ENCODE data around the gene ZNF611. TPM values are rescaled to one million over a fixed set of nuclear protein-coding genes. Genes with fewer than 3 reads are reported as not detected.

The ZNF611 gene
- polyA plus RNA-seq, 1 donor from 2014 or later, result 11.8 TPM

DNA sequence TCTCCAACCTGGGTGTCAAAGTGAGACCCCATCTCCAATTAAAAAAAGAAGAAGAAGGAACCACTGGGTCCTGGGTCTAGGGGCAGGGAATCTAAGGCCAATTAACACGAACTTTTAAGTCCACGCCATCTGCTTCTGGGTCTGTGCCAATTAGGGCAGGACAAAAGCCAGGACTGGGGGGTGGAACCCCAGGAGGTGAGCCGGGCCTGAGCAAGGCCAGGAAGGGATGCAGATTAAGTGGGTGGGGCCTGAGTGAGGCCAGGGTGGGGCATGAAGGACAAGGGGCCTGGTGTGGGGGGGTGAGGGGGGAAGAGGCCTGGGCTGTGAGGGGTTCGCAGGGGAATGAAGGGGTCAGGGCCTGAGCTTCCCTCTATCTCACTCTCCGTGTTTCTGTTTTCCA is 70.4 kb downstream of the ZNF611 start:
- Histone ChIP-seq H3K4me2 (ENCODE audit: low read length) (no peak overlapping the region), H3K9ac (ENCODE audit: low read length) (no peak overlapping the region), H3K79me2 (replicated peaks; ENCODE audit: insufficient read depth, low read length) (no peaks in the 10 kb centered on the region), H2AFZ (ENCODE audit: low read depth, low read length) (no peak overlapping the region), H3K4me3 (ENCODE audit: low read length) (no peak overlapping the region), H3K9me3 (ENCODE audit: low read length) (no peaks in the 10 kb centered on the region), H3F3A (ENCODE audit: insufficient read depth, low read length, poor library complexity, severe bottlenecking) (no peaks in the 10 kb centered on the region), H3K36me3 (ENCODE audit: insufficient read depth, low read length) (no peaks in the 10 kb centered on the region), H3K27me3 (ENCODE audit: insufficient read depth, low read depth, low read length) (no peaks in the 10 kb centered on the region), H3K27ac (ENCODE audit: low read length) (no peak overlapping the region), H4K20me1 (ENCODE audit: insufficient read depth) (no peaks in the 10 kb centered on the region), H3K9me2 (ENCODE audit: insufficient read depth, low read length) (no peaks in the 10 kb centered on the region)
- no peak for TF ChIP-seq EP300 (conservative IDR thresholded peaks at IDR 0.05; ENCODE audit: poor library complexity, severe bottlenecking)
- TF ChIP-seq CTCF (IDR thresholded peaks at IDR 0.05; ENCODE audit: poor library complexity, severe bottlenecking), result no peak
- TF ChIP-seq TAF1 (IDR thresholded peaks at IDR 0.05; ENCODE audit: low read depth), result no peak
- no peak for TF ChIP-seq EZH2 (IDR thresholded peaks at IDR 0.05; ENCODE audit: borderline replicate concordance, insufficient read depth, low read length, poor library complexity, severe bottlenecking)
- no peak for TF ChIP-seq RAD21 (conservative IDR thresholded peaks at IDR 0.05)
- TF ChIP-seq, protein P1, sequence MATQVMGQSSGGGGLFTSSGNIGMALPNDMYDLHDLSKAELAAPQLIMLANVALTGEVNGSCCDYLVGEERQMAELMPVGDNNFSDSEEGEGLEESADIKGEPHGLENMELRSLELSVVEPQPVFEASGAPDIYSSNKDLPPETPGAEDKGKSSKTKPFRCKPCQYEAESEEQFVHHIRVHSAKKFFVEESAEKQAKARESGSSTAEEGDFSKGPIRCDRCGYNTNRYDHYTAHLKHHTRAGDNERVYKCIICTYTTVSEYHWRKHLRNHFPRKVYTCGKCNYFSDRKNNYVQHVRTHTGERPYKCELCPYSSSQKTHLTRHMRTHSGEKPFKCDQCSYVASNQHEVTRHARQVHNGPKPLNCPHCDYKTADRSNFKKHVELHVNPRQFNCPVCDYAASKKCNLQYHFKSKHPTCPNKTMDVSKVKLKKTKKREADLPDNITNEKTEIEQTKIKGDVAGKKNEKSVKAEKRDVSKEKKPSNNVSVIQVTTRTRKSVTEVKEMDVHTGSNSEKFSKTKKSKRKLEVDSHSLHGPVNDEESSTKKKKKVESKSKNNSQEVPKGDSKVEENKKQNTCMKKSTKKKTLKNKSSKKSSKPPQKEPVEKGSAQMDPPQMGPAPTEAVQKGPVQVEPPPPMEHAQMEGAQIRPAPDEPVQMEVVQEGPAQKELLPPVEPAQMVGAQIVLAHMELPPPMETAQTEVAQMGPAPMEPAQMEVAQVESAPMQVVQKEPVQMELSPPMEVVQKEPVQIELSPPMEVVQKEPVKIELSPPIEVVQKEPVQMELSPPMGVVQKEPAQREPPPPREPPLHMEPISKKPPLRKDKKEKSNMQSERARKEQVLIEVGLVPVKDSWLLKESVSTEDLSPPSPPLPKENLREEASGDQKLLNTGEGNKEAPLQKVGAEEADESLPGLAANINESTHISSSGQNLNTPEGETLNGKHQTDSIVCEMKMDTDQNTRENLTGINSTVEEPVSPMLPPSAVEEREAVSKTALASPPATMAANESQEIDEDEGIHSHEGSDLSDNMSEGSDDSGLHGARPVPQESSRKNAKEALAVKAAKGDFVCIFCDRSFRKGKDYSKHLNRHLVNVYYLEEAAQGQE (IDR thresholded peaks at IDR 0.05; ENCODE audit: borderline replicate concordance), result no peak
- TF ChIP-seq SMC3 (conservative IDR thresholded peaks at IDR 0.05; ENCODE audit: poor library complexity), result no peak
- no peak for TF ChIP-seq MXI1 (conservative IDR thresholded peaks at IDR 0.05; ENCODE audit: poor library complexity, severe bottlenecking)
- TF ChIP-seq POLR2AphosphoS5 (IDR thresholded peaks at IDR 0.05), result no peak

DNA sequence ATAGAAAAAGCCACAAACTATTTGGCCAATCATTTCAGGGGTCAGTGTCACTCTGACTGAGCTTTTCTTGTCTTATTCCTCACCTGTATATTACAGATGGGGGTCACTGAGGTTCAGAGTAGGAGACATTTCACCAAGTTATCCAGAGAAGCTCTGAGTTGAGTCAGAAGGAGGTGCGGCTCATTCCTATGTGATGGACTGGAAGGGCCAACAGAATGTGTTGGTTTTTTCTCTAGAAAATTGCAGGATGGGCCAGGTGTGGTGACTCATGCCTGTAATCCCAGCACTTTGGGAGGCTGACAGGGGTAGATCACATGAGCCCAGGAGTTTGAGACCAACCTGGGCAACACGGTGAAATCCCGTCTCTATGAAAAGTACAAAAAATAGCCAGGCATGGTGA is 72.2 kb downstream of the ZNF611 start:
- Histone ChIP-seq H3K4me2 (ENCODE audit: low read length) (no peak overlapping the region), H3F3A (ENCODE audit: insufficient read depth, low read length, poor library complexity, severe bottlenecking) (no peaks in the 10 kb centered on the region), H4K20me1 (ENCODE audit: insufficient read depth) (no peaks in the 10 kb centered on the region), H3K36me3 (ENCODE audit: insufficient read depth, low read length) (no peaks in the 10 kb centered on the region), H2AFZ (ENCODE audit: low read depth, low read length) (no peak overlapping the region), H3K79me2 (replicated peaks; ENCODE audit: insufficient read depth, low read length) (no peaks in the 10 kb centered on the region), H3K9me3 (ENCODE audit: low read length) (no peaks in the 10 kb centered on the region), H3K4me3 (ENCODE audit: low read length) (no peak overlapping the region), H3K27me3 (ENCODE audit: insufficient read depth, low read depth, low read length) (no peaks in the 10 kb centered on the region), H3K27ac (ENCODE audit: low read length) (no peak overlapping the region), H3K9ac (ENCODE audit: low read length) (no peak overlapping the region), H3K9me2 (ENCODE audit: insufficient read depth, low read length) (no peaks in the 10 kb centered on the region)
- TF ChIP-seq, protein P1 (IDR thresholded peaks at IDR 0.05; ENCODE audit: borderline replicate concordance), result no peak
- TF ChIP-seq EP300 (conservative IDR thresholded peaks at IDR 0.05; ENCODE audit: poor library complexity, severe bottlenecking) (no peak), MXI1 (conservative IDR thresholded peaks at IDR 0.05; ENCODE audit: poor library complexity, severe bottlenecking) (no peak), SMC3 (conservative IDR thresholded peaks at IDR 0.05; ENCODE audit: poor library complexity) (no peak)
